Measurements from ENCODE around the gene PTPRN2. TPM values are rescaled to one million over a fixed set of nuclear protein-coding genes. Genes with fewer than 3 reads are reported as not detected.
"Not testable (repeated sequence)": the region's sequence is repeated elsewhere in the genome, so short reads cannot be mapped to it uniquely, and the experiment has no call there.

Gene PTPRN2
- total RNA-seq, 1 donor from 2014 or later = 15.4 TPM

- DNase-seq (ENCODE audit: extremely low spot score, unreplicated experiment) = peak; percentile 42
- no peaks in the 10 kb centered on the region for H3K36me3 Mint-ChIP-seq
- peaks cover 5% of the 10 kb centered on the region for H3K9me3 Mint-ChIP-seq
- no peak overlapping the region for H3K27ac Mint-ChIP-seq
- peaks cover 39% of the 10 kb centered on the region for H3K27me3 Mint-ChIP-seq
- TF ChIP-seq, protein P1, sequence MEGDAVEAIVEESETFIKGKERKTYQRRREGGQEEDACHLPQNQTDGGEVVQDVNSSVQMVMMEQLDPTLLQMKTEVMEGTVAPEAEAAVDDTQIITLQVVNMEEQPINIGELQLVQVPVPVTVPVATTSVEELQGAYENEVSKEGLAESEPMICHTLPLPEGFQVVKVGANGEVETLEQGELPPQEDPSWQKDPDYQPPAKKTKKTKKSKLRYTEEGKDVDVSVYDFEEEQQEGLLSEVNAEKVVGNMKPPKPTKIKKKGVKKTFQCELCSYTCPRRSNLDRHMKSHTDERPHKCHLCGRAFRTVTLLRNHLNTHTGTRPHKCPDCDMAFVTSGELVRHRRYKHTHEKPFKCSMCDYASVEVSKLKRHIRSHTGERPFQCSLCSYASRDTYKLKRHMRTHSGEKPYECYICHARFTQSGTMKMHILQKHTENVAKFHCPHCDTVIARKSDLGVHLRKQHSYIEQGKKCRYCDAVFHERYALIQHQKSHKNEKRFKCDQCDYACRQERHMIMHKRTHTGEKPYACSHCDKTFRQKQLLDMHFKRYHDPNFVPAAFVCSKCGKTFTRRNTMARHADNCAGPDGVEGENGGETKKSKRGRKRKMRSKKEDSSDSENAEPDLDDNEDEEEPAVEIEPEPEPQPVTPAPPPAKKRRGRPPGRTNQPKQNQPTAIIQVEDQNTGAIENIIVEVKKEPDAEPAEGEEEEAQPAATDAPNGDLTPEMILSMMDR (conservative IDR thresholded peaks at IDR 0.05) = no peak
- no peak overlapping the region for H3K4me3 Mint-ChIP-seq
- H3K4me1 Mint-ChIP-seq (ENCODE audit: unreplicated experiment) = peaks cover 5% of the 10 kb centered on the region
These were observed 231.2 kb downstream of the PTPRN2 start for GRCh38 chr7:158356454-158356853.

GRCh38 chr7:158355456-158356065 lies 232.1 kb downstream of the PTPRN2 start:
- Mint-ChIP-seq H3K9me3 (peaks cover 5% of the 10 kb centered on the region), H3K27me3 (peaks cover 45% of the 10 kb centered on the region), H3K27ac (no peak overlapping the region), H3K4me3 (no peak overlapping the region), H3K4me1 (ENCODE audit: unreplicated experiment) (peaks cover 5% of the 10 kb centered on the region), H3K36me3 (no peaks in the 10 kb centered on the region)
- peak; percentile 49 for DNase-seq (ENCODE audit: extremely low spot score, unreplicated experiment)
- TF ChIP-seq, protein P1 (conservative IDR thresholded peaks at IDR 0.05) = peak; percentile 72

DNA sequence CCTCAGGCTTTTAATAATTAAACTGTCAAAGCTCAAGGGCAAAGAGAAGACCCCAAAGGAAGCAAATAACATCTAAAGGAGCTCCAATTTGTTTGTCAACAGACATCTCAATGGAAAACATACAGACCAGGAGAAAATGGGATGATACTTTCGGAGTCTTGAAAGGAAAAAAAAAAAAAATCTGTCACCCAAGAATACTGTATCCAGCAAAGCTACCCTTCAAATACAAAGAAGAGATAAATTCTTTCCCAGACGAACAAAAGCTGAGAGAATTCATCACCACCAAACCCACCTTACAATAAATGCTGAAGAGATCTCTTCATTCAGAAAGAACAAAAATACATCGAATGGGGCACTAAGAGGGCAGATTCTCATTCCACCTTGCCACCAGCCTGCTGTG lies 232.8 kb downstream of the PTPRN2 start:
- H3K9me3 Mint-ChIP-seq = peaks cover 5% of the 10 kb centered on the region
- TF ChIP-seq, protein P1 (conservative IDR thresholded peaks at IDR 0.05) = no peak
- H3K36me3 Mint-ChIP-seq = no peaks in the 10 kb centered on the region
- DNase-seq (ENCODE audit: extremely low spot score, unreplicated experiment) = no peak
- no peak overlapping the region for H3K27ac Mint-ChIP-seq
- H3K27me3 Mint-ChIP-seq = peaks cover 52% of the 10 kb centered on the region
- H3K4me1 Mint-ChIP-seq (ENCODE audit: unreplicated experiment) = peaks cover 5% of the 10 kb centered on the region
- H3K4me3 Mint-ChIP-seq = no peak overlapping the region

DNA sequence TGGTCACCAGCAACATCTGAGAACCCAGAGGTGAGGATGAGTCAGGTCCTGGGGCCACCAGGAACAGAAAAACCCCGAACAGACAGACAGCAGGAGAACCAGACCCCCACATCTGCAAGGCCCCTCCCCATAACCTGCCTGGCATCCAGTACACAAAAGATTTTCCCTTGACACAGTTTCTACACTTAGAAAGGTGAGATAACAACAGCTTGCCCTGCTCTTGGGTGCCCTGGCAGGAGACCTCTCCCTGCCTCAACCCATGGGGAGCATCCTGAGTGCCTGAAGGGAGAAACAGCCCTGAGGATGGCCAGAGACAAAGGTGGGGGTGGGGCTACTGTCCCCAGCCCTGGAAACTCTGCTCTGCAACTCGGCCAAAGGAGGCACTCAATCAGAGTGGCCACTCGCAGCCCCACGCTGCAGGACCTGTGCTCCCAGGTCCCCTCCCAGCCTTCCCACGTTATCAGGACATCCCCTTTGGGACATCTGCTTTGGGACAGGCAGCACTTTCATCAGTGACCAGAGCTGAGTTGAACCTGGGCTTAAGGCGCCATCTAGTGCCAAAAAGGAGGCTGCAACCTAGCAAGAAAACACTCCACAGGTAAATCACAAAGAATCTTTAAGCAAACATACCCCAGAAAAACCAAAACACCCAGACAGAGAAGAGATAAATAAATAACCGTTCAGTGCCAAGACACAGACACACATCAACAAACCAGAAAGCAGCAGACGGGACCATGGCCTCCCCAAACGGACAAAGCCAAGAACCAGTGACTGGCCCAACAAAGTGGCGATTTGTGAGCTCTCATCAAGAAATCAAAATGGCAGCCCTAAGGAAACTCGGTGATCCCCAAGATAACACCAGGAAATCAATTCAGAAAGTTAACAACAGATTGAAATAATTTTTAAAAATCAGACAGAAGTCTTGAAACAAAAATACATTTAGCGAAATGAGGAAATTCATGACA lies 233.7 kb downstream of the PTPRN2 start:
- peak; percentile 62 for DNase-seq (ENCODE audit: extremely low spot score, unreplicated experiment)
- TF ChIP-seq, protein P1 (conservative IDR thresholded peaks at IDR 0.05) = peak; percentile 80
- Mint-ChIP-seq H3K36me3 (no peaks in the 10 kb centered on the region), H3K9me3 (peaks cover 5% of the 10 kb centered on the region), H3K27ac (no peak overlapping the region), H3K4me1 (ENCODE audit: unreplicated experiment) (peaks cover 5% of the 10 kb centered on the region), H3K27me3 (peaks cover 53% of the 10 kb centered on the region), H3K4me3 (no peak overlapping the region)

GRCh38 chr7:158351899-158352729 lies 235.5 kb downstream of the PTPRN2 start:
- not testable (repeated sequence) for H3K4me1 Mint-ChIP-seq (ENCODE audit: unreplicated experiment); H3K9me3 Mint-ChIP-seq; H3K36me3 Mint-ChIP-seq; H3K27ac Mint-ChIP-seq
- peak; percentile 43 for DNase-seq (ENCODE audit: extremely low spot score, unreplicated experiment)
- peak overlapping the region; percentile 49 for H3K4me3 Mint-ChIP-seq
- peaks cover 62% of the 10 kb centered on the region for H3K27me3 Mint-ChIP-seq

Data from type B pancreatic cell (in vitro differentiated cells).